Kidney (tissue), 14 donors: Measurements from ENCODE around the gene GREM1. TPM values are rescaled to one million over a fixed set of nuclear protein-coding genes. Genes with fewer than 3 reads are reported as not detected.

Experiments used
- DNase-seq, 5 donors: peaks; one replicate each; pipeline ENCODE4 v3.0.0-alpha.2; 2013 to 2020
- FAIRE-seq: peaks from 2 replicates; lab custom pipeline; 2012; peaks lifted over from hg19 to GRCh38; lab: Jason Lieb, UNC
- H3K27ac ChIP-seq, 2 donors: one replicate each; pipeline ENCODE4 v1.7.0; 2013; ENCODE audit warnings: low read depth in 2 of 2, low read length in 2 of 2, inconsistent platforms in 1 of 2
- H3K27me3 ChIP-seq: one replicate; pipeline ENCODE4 v1.7.1; 2013; ENCODE audit warnings: low read length, inconsistent platforms; ENCODE audit not compliant: control insufficient read depth, insufficient read depth
- H3K36me3 ChIP-seq, 3 donors: one replicate each; pipeline versions ENCODE4 v1.7.0 to v1.7.1; 2013; ENCODE audit warnings: low read length in 3 of 3, control low read depth in 1 of 3, inconsistent platforms in 1 of 3; ENCODE audit not compliant: insufficient read depth in 3 of 3, control insufficient read depth in 2 of 3
- H3K4me1 ChIP-seq, 3 donors: one replicate each; pipeline versions ENCODE4 v1.7.0 to v1.7.1; 2013; ENCODE audit warnings: low read length in 3 of 3, inconsistent platforms in 1 of 3, low read depth in 1 of 3; ENCODE audit not compliant: control insufficient read depth in 2 of 3, insufficient read depth in 2 of 3
- H3K4me3 ChIP-seq, 3 donors: one replicate each; pipeline versions ENCODE4 v1.7.0 to v1.8.1; 2013; ENCODE audit warnings: low read length in 3 of 3, control low read depth in 1 of 3, inconsistent platforms in 1 of 3
- H3K9ac ChIP-seq, 3 donors: one replicate each; pipeline versions ENCODE4 v1.7.0 to v1.7.1; 2013; ENCODE audit warnings: low read length in 3 of 3, control low read depth in 1 of 3, inconsistent platforms in 1 of 3
- H3K9me3 ChIP-seq, 3 donors: one replicate each; pipeline versions ENCODE4 v1.7.0 to v1.7.1; 2013; ENCODE audit warnings: low read length in 3 of 3, control low read depth in 1 of 3, inconsistent platforms in 1 of 3; ENCODE audit not compliant: control insufficient read depth in 2 of 3, insufficient read depth in 1 of 3
- CTCF ChIP-seq: IDR thresholded peaks from 3 replicates; pipeline ENCODE4 v1.5.1; 2012; ENCODE audit warnings: mild to moderate bottlenecking, moderate library complexity, borderline replicate concordance; ENCODE audit not compliant: insufficient read depth; ENCODE audit errors: extremely low read depth
- intact Hi-C: fragments of 100-400 bp; cut with DNase I; formaldehyde crosslinking; loops from one replicate; pipeline ENCODE4 v1.11.1; 2022
- polyA plus RNA-seq: library from polyadenylated mRNA; stranded (reverse); fragments of 350-450 nt; fragmentation: Illumina TruSeq; extraction: RNeasy Lipid Tissue Mini Kit (QIAGEN cat#74804); gene quantifications from one replicate; pipeline ENCODE4 v1.2.3, GENCODE V29; 2014; ENCODE audit warnings: low read depth, low replicate concordance; ENCODE audit not compliant: insufficient read depth
- total RNA-seq: library from RNA; stranded (reverse); fragmentation: NEBNext Ultra II Directional; extraction: Animal tissue kit (Norgen Biotek cat#: 25700); gene quantifications from one replicate; pipeline ENCODE4 v1.2.1, GENCODE V29; 2021
- donor health status: control.
- donor health status: control.
- donor health status: control.
- donor health status: control.
- donor health status: control.
- donor health status: DM: yes; HTN: yes; CAD: no.
- donor health status: Normal renal cell carcinoma (clear cell type).

Gene GREM1
- total and polyA plus RNA-seq, 2 donors from 2014 or later, result 0.15 to 4.8 TPM

- TF ChIP-seq CTCF, result no peak
- DNase-seq (no peak), FAIRE-seq (no peak)
- no peaks in the 10 kb centered on the region for H3K36me3 ChIP-seq
- no peak overlapping the region for H3K27ac ChIP-seq
- peaks cover 25% of the 10 kb centered on the region for H3K27me3 ChIP-seq
- no peak overlapping the region for H3K9ac ChIP-seq
- intact Hi-C loops, result no loop called here
- peaks cover 0 to 6% (median 0%) of the 10 kb centered on the region in 3 donors for H3K4me1 ChIP-seq
- no peak overlapping the region for H3K4me3 ChIP-seq
- H3K9me3 ChIP-seq, result no peaks in the 10 kb centered on the region
Observed at GRCh38 chr15:32721596-32721995, 3.8 kb downstream of the GREM1 start.

- peaks cover 20% of the 10 kb centered on the region for H3K27me3 ChIP-seq
- H3K27ac ChIP-seq, result no peak overlapping the region
- H3K9me3 ChIP-seq, result no peaks in the 10 kb centered on the region
- H3K4me1 ChIP-seq, result peaks cover 0 to 6% (median 0%) of the 10 kb centered on the region in 3 donors
- intact Hi-C loops, result no loop called here
- no peak for FAIRE-seq
- no peak for TF ChIP-seq CTCF
- DNase-seq, result no peak
- H3K36me3 ChIP-seq, result no peaks in the 10 kb centered on the region
- H3K9ac ChIP-seq, result no peak overlapping the region
- H3K4me3 ChIP-seq, result no peak overlapping the region
Observed at GRCh38 chr15:32722136-32722535, 4.3 kb downstream of the GREM1 start.

GRCh38 chr15:32723171-32723948, 5.6 kb downstream of the GREM1 start:
- no peak for FAIRE-seq
- H3K36me3 ChIP-seq, result no peaks in the 10 kb centered on the region
- peaks cover 20% of the 10 kb centered on the region for H3K27me3 ChIP-seq
- H3K27ac ChIP-seq, result no peak overlapping the region
- no peak overlapping the region for H3K4me3 ChIP-seq
- no peak for TF ChIP-seq CTCF
- no peak overlapping the region for H3K9ac ChIP-seq
- intact Hi-C loops, result no loop called here
- no peaks in the 10 kb centered on the region for H3K9me3 ChIP-seq
- peaks cover 0 to 3% (median 0%) of the 10 kb centered on the region in 3 donors for H3K4me1 ChIP-seq
- DNase-seq, result no peak
